Islet of Langerhans (tissue), 1 donor: ENCODE data around the gene C2orf78.
"Not testable (repeated sequence)": the region's sequence is repeated elsewhere in the genome, so short reads cannot be mapped to it uniquely, and the experiment has no call there.

Source experiments
- FAIRE-seq: peaks from one replicate; lab custom pipeline; 2011; peaks lifted over from hg19 to GRCh38; lab: Jason Lieb, UNC

Gene C2orf78

GRCh38 chr2:73783883-73784282 lies at the start of gene C2orf78:
Gene C2orf78, plus strand, starts transcription at chr2:73784183. Its CDS starts 127 bp downstream, at chr2:73784310.
- FAIRE-seq: not testable (repeated sequence)

GRCh38 chr2:73736378-73736777 lies 47.6 kb upstream of the C2orf78 start:
- no peak for FAIRE-seq

DNA sequence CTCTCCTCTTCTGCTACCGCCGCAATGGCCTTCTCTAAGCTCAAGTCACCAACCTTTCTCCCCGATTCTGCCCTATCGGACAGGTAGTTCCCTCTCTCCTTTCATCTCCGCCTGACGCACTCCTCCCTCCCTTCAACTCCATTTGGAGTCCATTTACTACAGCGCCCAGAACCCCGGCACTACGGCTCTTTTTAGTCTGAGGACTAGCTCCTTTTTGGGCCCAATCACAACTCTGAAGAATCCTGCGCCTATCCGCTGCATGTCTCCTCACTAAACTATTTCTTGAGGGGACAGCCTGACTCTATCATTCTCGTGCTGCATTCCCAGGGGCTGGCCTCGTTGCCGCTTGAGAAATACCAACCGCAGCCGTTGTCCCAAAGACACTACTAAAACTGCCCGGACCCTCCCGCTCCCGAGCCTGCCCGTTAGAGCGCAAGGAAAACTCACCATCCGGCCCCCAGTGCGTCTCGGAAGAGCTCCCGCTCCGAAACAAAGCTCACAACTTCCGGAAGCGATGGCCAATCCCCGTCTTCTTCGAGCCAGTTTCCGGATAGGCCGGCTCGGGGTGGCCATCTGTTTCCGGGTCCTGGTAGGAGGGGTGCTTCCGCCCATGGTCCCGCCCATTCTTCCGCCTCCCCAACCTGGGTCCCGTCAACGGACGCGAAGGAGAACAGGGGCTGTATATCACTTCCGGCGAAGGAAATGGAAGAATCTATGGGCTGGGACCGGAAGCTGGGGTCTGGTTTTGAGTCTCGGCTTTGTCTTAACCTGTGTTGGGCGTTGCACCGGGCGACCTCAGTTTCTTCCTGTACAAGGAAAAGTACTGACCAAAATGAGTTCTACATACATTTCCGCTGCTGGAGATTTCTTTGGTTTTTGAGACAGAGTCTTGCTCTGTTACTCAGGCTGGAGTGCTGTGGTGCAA lies 46.9 kb upstream of the C2orf78 start, which contains the start of gene TPRKB:
TSS of gene TPRKB (minus strand) at position 491 of the 925 bp plus-strand sequence. CDS start 2,776 bp downstream, outside the sequence.
- FAIRE-seq: no peak

DNA sequence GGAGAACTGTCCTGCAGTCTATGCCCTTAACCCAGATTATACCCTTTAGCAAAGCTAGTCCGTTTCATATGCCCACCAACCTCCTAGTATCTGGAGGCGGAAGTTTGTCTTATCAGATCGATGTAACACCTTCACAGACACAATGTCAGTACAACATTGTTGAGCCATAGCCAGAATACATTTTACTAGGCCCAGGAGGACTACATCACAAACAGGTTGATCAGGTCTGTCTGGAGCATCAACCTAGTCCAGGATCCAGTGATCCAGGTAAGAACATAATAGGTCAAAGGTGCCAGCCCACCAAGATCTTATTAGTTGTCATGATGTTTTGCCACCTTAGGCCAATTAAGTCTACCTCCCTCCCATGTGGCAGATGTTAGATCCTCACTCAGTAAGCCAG lies 44.9 kb upstream of the C2orf78 start:
- no peak for FAIRE-seq

- FAIRE-seq: no peak
Measured at GRCh38 chr2:73740767-73741166, 43.2 kb upstream of the C2orf78 start.

- no peak for FAIRE-seq
Measured at GRCh38 chr2:73746015-73746876, 37.7 kb upstream of the C2orf78 start.

- FAIRE-seq: no peak
Measured at GRCh38 chr2:73746877-73747208, 37.1 kb upstream of the C2orf78 start.

GRCh38 chr2:73749314-73749713 lies 34.7 kb upstream of the C2orf78 start:
- no peak for FAIRE-seq

DNA sequence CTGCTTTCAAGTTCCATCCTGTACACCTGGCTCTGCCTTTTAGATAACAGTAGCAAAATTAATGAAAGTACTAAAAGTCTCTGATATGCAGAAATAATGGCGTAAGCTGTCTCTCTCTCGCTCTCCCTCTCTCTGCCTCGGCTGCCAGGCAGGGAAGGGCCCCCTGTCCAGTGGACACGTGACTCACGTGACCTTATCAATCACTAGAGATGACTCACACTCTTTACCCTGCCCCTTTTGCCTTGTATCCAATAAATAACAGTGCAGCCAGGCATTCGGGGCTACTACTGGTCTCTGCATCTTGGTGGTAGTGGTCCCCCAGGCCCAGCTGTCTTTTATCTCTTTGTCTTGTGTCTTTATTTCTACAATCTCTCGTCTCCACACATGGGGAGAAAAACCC lies 29.7 kb upstream of the C2orf78 start:
- not testable (repeated sequence) for FAIRE-seq

DNA sequence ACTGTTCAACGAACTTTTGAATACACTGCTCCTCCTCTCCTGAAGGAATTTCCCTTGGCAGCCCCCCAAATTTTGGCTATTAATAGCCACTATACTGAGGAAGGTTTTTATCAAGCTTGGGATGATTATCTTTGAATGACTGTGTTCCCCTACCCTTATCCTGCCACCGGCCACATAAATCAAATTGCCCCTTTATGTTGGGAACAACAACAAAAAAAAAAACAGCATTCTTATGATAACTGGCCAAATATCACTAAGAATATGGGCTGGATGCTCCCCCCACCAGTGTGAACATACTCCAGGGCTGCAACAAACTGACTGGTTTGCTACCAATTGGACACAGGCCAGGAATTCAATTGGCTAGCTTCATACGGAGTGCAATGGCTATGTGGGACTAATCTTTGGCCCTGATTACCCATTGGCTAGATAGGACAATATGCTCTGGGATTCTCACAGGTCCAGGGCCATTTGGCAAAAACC lies 24.7 kb upstream of the C2orf78 start:
- no peak for FAIRE-seq

GRCh38 chr2:73759904-73760303 lies 24.1 kb upstream of the C2orf78 start:
- FAIRE-seq: no peak

- FAIRE-seq: no peak
Measured at GRCh38 chr2:73762571-73762970, 21.4 kb upstream of the C2orf78 start.

DNA sequence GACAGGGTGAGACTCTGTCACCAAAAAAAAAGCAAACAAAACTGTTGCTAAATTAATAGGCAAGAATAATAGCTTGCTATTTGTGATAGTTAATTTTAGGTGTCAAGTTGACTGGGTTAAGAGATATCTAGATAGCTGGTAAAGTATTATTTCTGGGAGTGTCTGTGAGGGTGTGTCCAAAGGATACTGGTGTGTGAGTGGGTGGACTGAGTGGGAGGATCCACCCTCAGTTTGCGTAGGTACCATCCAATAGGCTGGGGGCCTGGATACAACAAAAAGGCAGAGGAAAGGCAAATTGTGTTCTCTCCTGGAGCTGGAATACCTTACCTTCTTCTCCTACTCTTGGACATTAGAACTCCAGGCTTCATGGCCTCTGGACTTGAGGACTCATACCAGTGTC lies 19.0 kb upstream of the C2orf78 start:
- no peak for FAIRE-seq

GRCh38 chr2:73766349-73766748 lies 17.6 kb upstream of the C2orf78 start:
- FAIRE-seq: no peak

GRCh38 chr2:73766994-73767393 lies 17.0 kb upstream of the C2orf78 start:
- FAIRE-seq: no peak

GRCh38 chr2:73770725-73771124 lies 13.3 kb upstream of the C2orf78 start:
- FAIRE-seq: no peak

- FAIRE-seq: no peak
Measured at GRCh38 chr2:73772819-73773218, 11.2 kb upstream of the C2orf78 start.

GRCh38 chr2:73776381-73776780 lies 7.6 kb upstream of the C2orf78 start:
- FAIRE-seq: no peak

- no peak for FAIRE-seq
Measured at GRCh38 chr2:73776869-73777519, 7.0 kb upstream of the C2orf78 start.

- FAIRE-seq: not testable (repeated sequence)
Measured at GRCh38 chr2:73778867-73779466, 5.0 kb upstream of the C2orf78 start.

- FAIRE-seq: peak; percentile 5
Measured at GRCh38 chr2:73779467-73780236, 4.3 kb upstream of the C2orf78 start, which contains the start of gene DUSP11. Gene DUSP11, minus strand, starts transcription at chr2:73780103. Its CDS starts 129 bp downstream, at chr2:73779974.
